GM23248 (cell line): ENCODE measurements around the gene SUN2.

Experiments
- EZH2 ChIP-seq: fragments of 200-600 bp; sonication (generic); IDR thresholded peaks from 2 replicates; pipeline ENCODE4 v1.6.1; 2018; ENCODE audit warnings: antibody characterized with exemption, mild to moderate bottlenecking; ENCODE audit not compliant: insufficient read depth, poor library complexity, severe bottlenecking
- EZH2phosphoT487 ChIP-seq: fragments of 200-600 bp; sonication (generic); IDR thresholded peaks from 2 replicates; pipeline ENCODE4 v1.6.1; 2018; ENCODE audit warnings: antibody characterized with exemption, moderate library complexity, mild to moderate bottlenecking, low read depth; ENCODE audit not compliant: insufficient read depth

- TF ChIP-seq EZH2 (no peak), EZH2phosphoT487 (no peak)
Observed at GRCh38 chr22:38704654-38705234, 51.1 kb downstream of the SUN2 start.
